ENCODE results near the gene SLC37A1. TPM values are rescaled to one million over a fixed set of nuclear protein-coding genes. Genes with fewer than 3 reads are reported as not detected.

Gene SLC37A1
- total RNA-seq, 1 experiment from 2014 or later, result 37.7 TPM

GRCh38 chr21:42626171-42626570 is 112.5 kb downstream of the SLC37A1 start:
- Histone ChIP-seq H3K27ac (ENCODE audit: insufficient read length, low read depth, low read length) (no peak overlapping the region), H2BK15ac (ENCODE audit: low read depth, low read length) (no peak overlapping the region), H4K8ac (replicated peaks; ENCODE audit: insufficient read length, low read depth, low read length) (no peak overlapping the region), H3K4ac (ENCODE audit: low read depth, low read length) (no peak overlapping the region), H3K18ac (ENCODE audit: insufficient read length, low read depth, low read length) (no peak overlapping the region), H3K23me2 (ENCODE audit: insufficient read length, low read depth, low read length, poor library complexity, severe bottlenecking) (peaks cover 5% of the 10 kb centered on the region), H4K5ac (ENCODE audit: insufficient read length, low read depth, low read length) (no peak overlapping the region), H4K20me1 (ENCODE audit: control insufficient read depth, insufficient read depth, insufficient read length) (no peaks in the 10 kb centered on the region), H3K4me2 (ENCODE audit: insufficient read depth, insufficient read length, low read length) (no peak overlapping the region), H3K27me3 (ENCODE audit: insufficient read depth, low read length) (no peaks in the 10 kb centered on the region), H3K79me2 (ENCODE audit: insufficient read depth, low read length) (no peaks in the 10 kb centered on the region), H3K4me1 (ENCODE audit: insufficient read depth, low read length) (no peaks in the 10 kb centered on the region), H2BK120ac (ENCODE audit: low read depth, low read length, poor library complexity, severe bottlenecking) (no peak overlapping the region), H2BK5ac (ENCODE audit: insufficient read length, low read length) (no peak overlapping the region), H3K14ac (ENCODE audit: insufficient read depth, low read length) (no peak overlapping the region), H3K9ac (ENCODE audit: extremely low read depth, insufficient read length, low read length) (no peak overlapping the region), H2BK12ac (ENCODE audit: insufficient read length, low read depth, low read length) (no peak overlapping the region), H4K91ac (ENCODE audit: insufficient read length, low read depth, low read length) (no peak overlapping the region), H3K23ac (ENCODE audit: insufficient read length, low read depth, low read length) (no peak overlapping the region), H3K79me1 (ENCODE audit: insufficient read depth, low read depth, low read length, poor library complexity, severe bottlenecking) (no peaks in the 10 kb centered on the region), H3T11ph (ENCODE audit: low read length) (no peak overlapping the region), H3K9me3 (ENCODE audit: control insufficient read depth, low read depth, low read length) (no peaks in the 10 kb centered on the region), H2AFZ (ENCODE audit: low read length) (no peak overlapping the region), H3K56ac (ENCODE audit: insufficient read length, low read depth, low read length) (no peak overlapping the region), H2BK20ac (ENCODE audit: low read depth, low read length, poor library complexity, severe bottlenecking) (no peak overlapping the region), H2AK5ac (ENCODE audit: insufficient read length, low read length) (no peak overlapping the region)
- whole genome bisulfite sequencing (ENCODE audit: extremely low coverage, insufficient read length, low lambda C conversion rate), result no CpG with 5 or more reads among the region's 14 CpGs
- Mint-ChIP-seq H3K36me3 (ENCODE audit: insufficient read depth in 1 of 3, low read depth in 3 of 3) (no peaks in the 10 kb centered on the region), H3K4me3 (no peak overlapping the region), H3K9me3 (no peaks in the 10 kb centered on the region), H3K4me1 (peaks cover 17 to 18% of the 10 kb centered on the region in 2 experiments), H3K27ac (no peak overlapping the region), H3K27me3 (ENCODE audit: low read depth) (peaks cover 27% of the 10 kb centered on the region)
- no peak for DNase-seq
- no peak for TF ChIP-seq CTCF (conservative IDR thresholded peaks at IDR 0.05)
